ENCODE results near the gene HIF1AN. TPM values are rescaled to one million over a fixed set of nuclear protein-coding genes. Genes with fewer than 3 reads are reported as not detected.

Gene HIF1AN
- total RNA-seq, 1 experiment from 2014 or later, result 5.0 TPM

DNA sequence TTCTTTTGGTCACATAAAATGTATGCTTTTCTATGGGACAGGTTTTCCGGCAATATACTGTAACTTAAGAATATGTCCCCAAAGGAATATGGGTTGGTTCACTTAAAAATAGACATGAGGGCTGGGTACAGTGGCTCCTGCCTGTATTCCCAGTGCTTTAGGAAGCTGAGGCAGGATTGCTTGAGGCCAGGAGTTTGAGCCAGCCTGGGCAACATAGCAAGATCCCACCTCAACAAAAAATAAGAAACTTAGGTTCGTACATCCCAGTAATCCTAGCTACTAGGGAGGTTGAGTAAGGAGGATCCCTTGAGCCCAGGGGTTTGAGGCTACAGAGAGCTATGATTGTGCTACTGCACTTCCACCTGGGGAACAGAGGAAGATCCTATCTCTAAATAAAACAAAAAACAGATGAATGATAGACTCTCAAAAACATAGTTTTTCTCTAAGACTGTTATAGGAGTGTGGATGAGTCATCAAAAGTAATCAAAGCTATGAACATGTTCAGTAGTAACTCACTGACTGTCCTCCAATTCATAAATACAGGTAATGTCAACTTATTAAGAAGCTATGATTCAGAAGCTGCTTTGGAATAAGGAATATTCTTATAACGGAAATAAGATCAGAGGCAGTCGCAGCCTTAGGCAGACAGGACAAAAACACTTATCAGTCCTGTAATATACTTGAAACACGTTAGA, 13.5 kb upstream of the HIF1AN start:
- no peak for DNase-seq (ENCODE audit: low read depth)

DNA sequence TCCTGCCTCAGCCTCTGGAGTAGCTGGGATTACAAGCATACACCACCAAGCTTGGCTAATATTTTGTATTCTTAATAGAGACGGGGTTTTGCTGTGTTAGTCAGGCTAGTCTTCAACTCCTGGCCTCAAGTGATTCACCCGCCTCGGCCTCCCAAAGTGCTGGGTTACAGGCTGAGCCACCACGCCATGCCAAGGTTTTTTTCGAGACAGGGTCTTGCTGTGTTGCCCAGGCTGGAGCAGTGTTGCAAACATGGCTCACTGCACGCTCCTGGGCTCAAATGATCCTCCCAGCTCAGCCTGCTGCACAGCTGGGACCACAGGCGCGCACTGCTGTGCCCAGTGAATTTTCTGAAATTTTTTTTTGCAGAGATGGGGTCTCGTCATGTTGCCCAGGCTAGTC, 12.8 kb upstream of the HIF1AN start:
- no peak for DNase-seq (ENCODE audit: low read depth)

DNA sequence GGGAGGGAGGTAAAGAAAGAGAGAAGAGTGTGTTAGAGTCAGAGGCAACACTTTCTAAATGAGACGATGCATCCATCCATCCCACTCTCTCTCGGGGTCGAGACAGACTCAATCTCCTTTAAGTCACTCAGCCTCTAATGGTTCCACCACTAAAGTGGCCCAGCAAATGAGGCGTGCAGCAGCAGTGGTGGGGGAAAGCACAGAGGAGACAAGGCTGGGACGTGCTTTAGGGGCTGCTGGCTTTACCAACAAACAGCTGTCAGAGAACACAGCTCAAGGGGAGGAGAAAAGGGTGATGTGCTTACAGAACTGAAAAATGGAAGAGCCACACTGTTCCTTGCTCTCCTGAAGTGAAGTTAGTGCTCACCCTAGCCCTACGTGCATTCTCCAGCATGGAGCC, 11.5 kb upstream of the HIF1AN start:
- DNase-seq (ENCODE audit: low read depth), result no peak

DNA sequence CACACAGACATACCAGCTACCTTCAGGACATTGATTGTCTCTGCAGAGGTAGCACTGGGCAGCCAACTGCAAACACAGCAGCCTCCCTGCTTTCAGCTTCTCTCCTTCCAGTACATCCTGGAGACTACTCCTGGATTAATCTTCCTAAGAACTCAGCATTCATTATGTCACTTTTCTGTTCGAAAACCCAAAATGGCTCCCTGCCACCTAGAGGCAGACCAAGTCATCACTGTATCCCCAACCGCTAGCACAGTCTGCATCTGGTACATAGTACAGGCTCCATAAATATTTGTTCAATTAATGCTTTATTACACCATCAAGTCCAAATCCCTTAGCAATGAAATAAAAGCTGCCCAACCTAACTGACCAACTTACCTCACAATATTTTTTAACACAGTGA, 11.1 kb upstream of the HIF1AN start:
- DNase-seq (ENCODE audit: low read depth), result no peak

DNA sequence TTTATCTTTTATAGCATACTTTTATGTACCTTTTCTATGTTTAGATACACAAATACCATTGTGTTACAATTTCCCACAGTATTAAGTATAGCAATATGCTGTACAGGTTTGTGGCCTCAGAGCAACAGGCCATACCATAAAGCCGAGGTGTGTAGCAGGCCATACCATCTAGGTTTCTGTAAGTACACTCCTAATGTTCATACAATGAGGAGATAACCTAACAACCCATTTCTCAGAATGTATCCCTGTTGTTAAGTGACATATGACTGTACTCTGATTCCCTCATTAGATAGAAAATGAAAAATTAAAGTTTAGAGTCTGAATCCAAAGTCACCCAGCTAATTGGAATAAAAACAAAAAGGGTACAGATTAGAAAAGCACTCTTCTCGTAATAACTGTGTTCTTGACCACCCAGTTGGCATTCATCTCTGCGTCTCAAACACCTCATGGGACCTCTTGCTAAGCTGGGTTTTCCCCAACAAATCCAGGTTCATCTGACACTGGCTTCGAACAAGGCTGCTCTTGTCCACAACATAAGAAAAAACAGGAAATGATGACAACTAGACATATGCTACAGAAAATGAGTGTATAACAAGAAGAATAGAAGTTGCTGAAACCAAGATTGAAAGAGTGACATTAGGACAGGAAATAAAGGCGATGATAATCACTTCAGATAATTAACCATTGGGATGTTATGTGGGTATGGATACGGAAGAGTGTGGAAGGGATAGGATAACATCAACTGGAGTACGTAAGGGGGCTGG, 7.4 kb upstream of the HIF1AN start:
- DNase-seq (ENCODE audit: low read depth), result no peak

DNA sequence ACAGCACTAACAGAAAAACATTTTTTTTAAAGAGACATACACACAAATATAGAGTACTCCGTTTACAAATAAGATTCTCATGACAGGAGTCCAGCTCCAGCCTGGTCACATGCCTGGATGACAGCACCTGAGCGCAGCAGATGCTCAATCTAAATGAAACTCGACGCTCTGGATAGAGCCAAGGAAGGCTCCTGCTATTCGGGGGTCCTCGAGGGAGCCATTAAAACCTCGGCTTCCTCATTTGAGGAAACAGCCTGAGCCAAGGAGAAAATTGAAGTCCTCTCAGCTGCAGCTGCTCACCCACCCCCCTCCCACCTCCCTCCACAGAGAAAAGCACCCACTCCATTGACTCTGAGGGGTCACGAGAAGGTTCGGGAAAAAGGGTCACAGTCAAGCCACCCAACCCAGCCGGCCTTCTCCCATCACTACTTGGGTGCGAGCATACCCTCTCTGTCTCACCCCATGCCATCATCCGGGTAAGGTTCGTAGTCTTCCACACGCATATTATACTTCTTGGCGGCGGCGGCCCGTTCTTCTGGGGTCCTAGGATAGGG, 6.7 kb upstream of the HIF1AN start:
- DNase-seq (ENCODE audit: low read depth), result no peak

DNA sequence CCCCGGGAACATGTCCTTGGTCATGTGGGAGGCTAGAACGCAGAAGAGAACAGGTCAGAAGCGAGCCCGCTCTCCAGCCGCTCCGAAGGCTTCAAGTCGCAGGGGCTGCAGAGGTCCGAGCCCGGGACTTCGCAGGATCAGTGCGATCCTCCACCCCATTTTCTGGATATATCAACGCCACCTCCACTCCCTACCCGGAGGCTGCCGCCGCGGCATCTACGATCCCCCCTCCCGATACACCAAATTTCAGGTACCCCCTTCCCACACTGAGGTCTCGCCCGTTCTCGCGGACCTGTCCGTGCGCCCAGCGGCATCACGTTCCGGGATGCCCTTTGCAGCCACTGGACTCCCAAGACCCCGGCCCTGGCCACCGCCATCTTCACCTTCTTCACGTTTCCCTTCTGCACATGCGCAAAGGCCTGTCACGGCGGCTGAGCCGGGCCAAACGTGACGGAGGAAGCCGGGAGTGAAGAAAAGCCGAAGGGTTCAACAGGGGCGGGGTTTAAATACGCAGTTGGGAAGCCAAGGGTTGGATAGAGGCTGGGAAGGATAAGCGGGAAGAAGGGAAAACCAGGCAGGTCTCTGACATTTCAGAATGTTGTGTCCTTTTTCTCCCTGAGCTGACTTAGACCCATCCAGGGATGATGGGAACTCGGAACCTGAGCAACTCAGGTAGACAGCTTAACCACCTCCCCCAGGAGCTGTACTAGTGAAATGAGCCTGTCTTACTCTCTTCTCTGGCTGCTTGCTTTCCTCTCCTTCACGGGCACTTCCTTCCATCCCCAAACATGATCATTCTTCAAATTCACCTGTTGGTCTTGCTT, 6.1 kb upstream of the HIF1AN start, which contains the start of gene NDUFB8:
NDUFB8 (minus strand) TSS at position 397 of the 824 bp plus-strand sequence; CDS start at position 377, 20 bp downstream.
- DNase-seq (ENCODE audit: low read depth), result peak; percentile 65

DNA sequence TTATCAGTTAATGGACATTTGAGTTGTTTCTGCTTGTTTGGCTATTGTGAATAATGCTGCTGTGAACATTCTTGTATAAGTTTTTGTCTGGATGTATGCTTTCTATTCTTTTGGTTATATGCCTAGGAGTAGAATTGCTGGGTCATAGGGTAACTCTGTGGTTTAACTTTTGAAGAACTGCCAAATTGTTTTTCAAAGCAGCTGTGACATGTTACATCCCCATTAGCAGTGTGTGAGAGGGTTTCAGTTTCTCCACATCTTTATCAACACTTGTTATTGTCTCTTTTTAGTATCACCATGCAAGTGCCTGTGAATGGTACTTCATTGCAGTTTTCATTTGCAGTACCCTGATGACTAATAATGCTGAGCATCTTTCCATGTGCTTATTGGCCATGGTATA, 4.0 kb upstream of the HIF1AN start:
- no peak for DNase-seq (ENCODE audit: low read depth)

DNA sequence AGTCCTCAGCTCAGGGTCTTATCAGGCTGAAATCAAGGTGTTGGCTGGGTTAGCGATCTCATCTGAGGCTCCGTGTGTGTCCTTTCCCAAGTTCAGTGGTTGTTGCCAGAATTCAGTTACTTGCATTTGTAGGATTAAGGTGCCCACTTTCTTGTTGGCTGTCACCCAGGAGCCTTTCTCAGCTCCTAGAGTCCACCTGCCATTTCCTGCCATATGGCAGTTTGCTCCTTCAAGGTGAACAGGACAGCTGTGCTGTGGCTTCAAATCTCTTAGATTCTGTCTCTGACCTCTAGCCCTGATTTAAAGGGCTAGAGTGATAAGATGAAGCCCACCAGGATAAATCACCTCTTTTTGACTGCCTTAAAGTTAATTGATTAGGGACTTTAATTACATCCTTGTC, 1.0 kb upstream of the HIF1AN start:
- DNase-seq (ENCODE audit: low read depth), result no peak

DNA sequence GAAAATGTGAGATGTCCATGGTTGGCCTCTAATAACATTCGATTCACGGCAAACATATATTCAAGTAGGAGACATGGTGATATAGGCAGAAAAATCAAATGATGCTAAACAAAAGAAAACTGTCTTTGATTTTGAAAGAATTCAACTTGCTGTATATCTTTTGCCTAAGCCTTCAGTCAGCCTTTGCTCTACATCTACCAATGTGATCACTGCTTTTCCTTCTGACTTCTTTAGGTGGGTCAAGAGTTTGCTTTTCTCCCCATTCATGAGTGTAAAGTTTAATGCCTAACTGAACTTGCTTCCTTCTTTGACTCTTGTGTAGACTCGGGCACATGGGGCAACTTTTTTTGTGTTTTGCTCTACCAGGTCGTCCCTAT, 417 bp upstream of the HIF1AN start:
- no peak for DNase-seq (ENCODE audit: low read depth)

DNA sequence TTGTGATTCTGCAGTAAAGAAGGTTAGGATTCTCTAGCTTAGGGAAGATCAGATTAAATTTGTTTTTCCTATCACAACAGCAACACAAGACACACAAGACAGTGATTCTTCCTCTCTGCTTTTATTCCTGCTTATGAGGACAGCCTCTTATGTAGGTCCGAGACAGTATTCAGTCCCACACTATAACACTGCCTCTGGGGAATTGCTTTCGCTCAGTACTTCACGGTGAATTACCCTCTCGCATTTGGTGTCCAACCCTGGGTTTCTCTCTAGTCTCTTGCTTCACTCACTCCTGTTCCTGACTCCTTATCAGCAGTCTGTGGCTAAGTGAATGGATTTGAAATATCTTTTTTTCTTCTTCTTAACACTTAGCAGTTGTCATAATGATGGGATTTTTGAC, 1.7 kb downstream of the HIF1AN start:
- no peak for DNase-seq (ENCODE audit: low read depth)

DNA sequence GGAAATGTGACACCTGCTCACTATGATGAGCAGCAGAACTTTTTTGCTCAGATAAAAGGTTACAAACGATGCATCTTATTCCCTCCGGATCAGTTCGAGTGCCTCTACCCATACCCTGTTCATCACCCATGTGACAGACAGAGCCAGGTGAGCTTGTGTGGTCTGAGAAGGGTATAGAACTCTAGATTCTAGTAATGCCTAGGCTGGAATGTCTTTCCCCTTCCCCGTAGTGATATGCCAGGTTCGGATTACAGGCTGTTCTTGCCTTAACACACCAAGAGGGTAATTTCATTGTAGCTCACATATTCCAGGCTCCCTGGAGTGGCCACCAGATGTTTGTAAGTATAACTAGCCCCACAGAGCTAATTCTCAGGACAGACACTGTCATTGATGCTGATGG, 9.2 kb downstream of the HIF1AN start:
- DNase-seq (ENCODE audit: low read depth), result no peak

DNA sequence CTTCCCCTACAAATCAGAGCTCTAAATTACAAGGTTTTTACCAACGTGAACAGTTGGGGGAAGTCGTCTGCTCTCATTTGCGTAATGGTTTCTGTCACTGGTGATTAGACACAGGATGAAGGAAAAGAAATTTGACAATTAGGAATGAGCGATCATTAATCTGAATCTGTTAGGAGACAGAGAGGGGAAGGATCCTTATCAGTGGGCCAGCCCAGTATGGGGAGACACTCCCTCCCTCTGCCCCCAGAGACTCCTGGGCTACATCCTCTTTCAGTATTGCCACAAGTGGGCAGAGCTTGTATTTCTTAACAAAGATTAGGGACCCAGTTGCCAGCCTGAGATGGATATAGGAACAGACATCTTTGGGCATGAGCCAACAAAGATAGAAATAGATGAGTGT, 15.5 kb downstream of the HIF1AN start:
- no peak for DNase-seq (ENCODE audit: low read depth)

DNA sequence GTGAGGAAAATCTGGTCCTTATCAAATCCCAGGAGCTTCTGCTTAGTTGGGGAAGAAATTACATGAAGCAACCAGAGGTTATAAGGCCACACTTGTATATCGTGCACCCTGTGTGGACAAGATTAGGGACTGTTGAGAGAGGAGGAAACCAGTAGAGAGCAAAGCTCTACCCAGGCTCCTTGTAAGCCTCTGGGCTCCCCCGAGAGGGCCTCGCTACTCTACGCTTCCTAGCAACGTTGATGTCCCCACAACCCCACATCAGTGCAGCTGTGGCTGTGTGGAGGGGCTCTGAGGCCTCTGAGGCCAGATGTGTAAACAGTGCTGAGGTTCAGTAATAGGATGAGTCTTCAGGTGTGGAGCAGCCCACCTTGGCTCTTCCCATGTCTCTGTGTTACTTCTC, 16.0 kb downstream of the HIF1AN start:
- DNase-seq (ENCODE audit: low read depth), result no peak

DNA sequence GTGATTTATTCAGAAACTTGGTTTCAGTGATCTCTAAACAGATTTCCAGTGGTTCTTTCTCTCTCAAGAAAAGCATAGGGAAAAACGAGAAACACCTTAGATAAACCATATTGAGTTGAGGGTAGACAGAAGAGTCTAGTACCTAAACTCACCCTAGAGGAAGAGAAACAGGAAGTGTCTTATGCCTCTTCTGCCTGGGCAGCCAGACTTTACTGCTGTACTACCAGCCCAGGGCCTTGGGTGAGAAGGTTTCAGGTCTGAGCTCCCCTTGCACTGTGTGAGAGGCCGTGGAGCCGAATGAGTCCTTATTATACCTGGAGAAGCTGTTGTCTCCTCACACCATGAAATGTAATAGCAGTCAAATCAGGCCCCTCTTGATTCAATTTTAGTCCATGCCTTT, 18.2 kb downstream of the HIF1AN start:
- no peak for DNase-seq (ENCODE audit: low read depth)

DNA sequence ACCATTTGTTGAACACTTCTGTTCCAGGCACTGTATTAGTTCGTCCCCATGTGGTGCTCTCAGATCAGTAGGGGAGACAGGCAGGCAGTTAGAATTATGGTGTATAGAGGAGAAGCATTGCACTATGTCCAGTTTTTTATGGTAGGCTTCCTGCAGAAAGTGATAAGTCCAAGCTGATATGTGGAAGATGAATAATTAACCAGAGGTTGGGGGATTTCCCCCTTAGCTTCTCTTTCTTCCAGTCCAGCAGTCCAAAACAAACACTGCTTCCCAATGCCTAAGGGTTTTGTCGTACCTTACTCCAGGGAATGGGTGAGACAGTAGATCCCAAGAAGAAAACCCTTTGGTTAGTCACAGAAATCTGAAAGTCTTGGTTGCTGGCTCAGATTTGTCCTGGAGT, 19.2 kb downstream of the HIF1AN start:
- no peak for DNase-seq (ENCODE audit: low read depth)

DNA sequence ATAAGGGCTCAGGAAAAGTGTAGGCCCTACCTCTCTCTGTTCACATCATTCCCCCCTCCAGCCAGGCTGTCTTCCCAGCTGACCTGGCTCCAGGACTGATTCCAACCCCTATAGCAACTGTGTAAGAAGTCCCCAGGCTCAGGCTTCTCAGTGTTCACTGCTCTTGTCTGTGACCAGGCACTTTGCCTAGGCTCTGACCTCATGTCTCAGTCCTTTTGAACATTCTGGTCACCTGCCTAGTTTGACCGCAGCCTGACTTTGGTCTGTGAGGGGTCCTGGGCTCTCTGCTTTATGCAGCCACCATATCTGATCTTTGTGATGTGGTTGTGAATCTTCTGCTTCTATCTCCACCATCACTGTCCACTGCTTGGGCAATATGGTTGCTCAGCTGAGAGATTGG, 24.5 kb downstream of the HIF1AN start:
- no peak for DNase-seq (ENCODE audit: low read depth)

DNA sequence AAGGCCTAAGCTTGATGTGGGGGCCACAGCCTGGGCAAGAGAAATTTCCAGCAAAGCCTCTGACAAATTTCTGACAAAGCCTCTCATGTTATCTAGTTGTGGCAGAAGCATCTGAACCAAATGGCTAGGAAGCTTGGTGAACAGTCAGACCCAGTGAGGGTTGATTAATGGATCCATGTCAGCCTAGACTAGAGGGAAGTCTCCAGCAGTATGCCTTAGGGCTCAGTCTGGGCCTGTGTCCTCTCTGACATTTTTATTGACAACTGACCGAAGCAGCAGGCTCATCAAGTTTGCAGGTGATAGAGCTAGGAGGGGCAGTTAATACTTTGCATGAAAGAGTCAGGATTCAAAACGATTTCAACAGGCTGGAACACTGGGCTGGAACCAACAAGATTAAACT, 25.3 kb downstream of the HIF1AN start:
- no peak for DNase-seq (ENCODE audit: low read depth)

DNA sequence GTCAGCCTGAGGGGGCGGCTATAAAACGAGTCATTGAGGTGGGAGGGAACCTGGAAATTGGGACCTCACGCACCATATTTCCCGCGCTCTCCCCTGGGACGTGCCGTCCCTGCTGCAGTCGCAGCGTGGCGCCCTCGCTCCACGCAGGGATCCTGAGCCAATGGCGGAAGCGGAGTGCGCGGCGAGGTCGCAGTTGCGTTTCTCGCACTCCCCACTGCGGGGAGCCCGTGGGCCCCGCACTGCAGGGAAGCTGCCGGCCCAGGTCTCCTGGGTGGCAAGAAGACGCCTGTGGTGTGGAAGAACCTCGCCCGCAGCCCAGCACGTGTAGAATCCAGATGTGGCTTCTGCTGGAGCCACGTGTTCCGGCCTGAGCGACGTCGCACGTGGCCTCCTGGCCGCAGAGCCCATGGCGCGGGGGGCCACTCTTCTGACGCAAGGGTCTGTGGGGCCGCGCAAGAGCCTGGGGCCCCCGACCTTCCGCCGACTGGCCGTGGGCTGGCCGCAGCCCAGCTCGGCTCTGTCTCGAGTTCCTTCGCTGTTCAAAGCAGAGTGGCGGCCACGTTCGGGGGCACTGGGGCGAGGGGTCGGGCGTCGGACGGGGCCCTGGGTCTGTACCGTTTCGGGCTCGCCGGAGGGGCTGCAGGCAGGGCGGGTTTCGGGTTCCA, 26.4 kb downstream of the HIF1AN start:
- DNase-seq (ENCODE audit: low read depth), result peak; percentile 44

DNA sequence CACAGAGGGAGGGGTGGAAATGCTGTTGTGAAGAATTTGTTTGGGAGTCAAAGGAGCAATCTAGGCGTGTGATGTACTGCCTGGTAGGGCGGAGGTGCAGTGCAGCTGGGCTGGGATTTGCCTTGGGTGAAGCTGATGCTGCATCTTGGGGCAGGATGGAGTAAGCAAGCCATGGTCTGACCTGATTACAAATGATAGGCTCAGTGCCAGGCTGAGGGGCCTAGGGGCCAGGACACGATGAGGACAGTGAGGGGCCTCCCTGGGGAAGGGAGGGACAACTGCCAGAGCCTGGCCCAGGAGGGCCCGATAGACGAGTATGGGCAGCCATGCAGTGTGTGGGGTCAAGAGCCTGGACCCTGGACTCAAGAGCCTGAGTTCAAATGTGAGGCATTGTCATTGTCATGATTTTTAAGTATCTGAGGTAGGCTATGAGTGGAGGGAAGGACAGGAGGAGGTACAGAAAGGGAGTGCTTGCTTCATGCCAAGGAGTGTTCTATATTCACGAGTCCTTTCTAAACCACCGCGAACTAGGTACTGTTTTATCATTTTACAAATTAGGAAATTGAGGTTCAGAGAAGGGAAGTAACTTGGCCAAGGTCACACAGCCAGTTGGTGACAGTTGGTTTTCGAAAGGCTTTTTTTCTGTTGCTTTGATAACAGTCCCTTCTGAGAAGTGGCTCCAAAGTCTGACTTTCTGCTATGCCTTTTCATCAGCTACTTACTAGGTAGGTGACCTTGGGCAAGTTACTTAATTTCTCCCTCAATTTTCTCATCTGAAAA, 29.7 kb downstream of the HIF1AN start:
- no peak for DNase-seq (ENCODE audit: low read depth)

DNA sequence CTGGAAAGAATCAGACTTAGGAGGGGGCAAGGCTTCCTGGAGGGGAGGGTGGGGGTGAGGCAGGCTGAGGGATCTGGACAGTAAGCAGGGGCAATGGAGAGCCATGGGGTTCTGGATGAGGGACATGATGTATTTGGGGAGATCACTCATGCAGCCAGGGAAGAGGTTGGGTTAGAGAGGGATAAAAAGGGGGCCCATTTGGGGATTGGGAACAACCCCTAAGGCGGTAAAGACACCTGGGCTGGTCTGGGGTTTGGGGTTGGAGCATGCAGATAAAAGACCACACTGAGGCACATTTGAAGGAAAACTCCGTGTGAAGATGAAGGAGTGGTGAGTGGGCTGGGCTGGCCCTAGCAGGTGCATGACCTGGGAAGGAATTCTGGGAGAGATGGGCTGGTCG, 30.8 kb downstream of the HIF1AN start:
- DNase-seq (ENCODE audit: low read depth), result no peak

Data from RPMI7951 (cell line).